ENCODE results near the gene PLPP7. TPM values are rescaled to one million over a fixed set of nuclear protein-coding genes. Genes with fewer than 3 reads are reported as not detected.

The PLPP7 gene
- total RNA-seq, 2 experiments from 2014 or later = 0.14 to 0.30 TPM

- no peaks in the 10 kb centered on the region for H3K9me3 Mint-ChIP-seq (ENCODE audit: low read depth)
These were observed 7.3 kb upstream of the PLPP7 start for GRCh38 chr9:131282175-131282574.

GRCh38 chr9:131282688-131283422, 6.7 kb upstream of the PLPP7 start:
- intact Hi-C loops (cut with DNase I, micrococcal nuclease) = no loop called here
- peak; percentile 40 for DNase-seq
- Mint-ChIP-seq H3K4me1 (peaks cover 22% of the 10 kb centered on the region), H3K4me3 (no peak overlapping the region), H3K27me3 (peaks cover 7% of the 10 kb centered on the region), H3K27ac (no peak overlapping the region), H3K36me3 (ENCODE audit: low read depth) (no peaks in the 10 kb centered on the region), H3K9me3 (ENCODE audit: low read depth) (no peaks in the 10 kb centered on the region)
- POLR2A ChIA-PET = interaction anchor here (0.6 kb wide), 1 partner anchor 58 kb away, joined by 3 read pairs; no protein-coding TSS in a partner anchor
- ATAC-seq = no peak
- CTCF ChIA-PET = interaction anchor here (0.6 kb wide), 1 partner anchor 155 kb away, joined by 3 read pairs; no protein-coding TSS in a partner anchor

More at GRCh38 chr9:131282175-131282574, 7.3 kb upstream of the PLPP7 start:
- intact Hi-C loops (cut with DNase I, micrococcal nuclease) = no loop called here
- ATAC-seq = no peak
- DNase-seq = no peak
- ChIA-PET CTCF (no interaction called here), POLR2A (no interaction called here)
- Mint-ChIP-seq H3K4me1 (peaks cover 22% of the 10 kb centered on the region), H3K4me3 (peak overlapping the region; percentile 5), H3K27me3 (peaks cover 7% of the 10 kb centered on the region), H3K27ac (no peak overlapping the region), H3K36me3 (ENCODE audit: low read depth) (no peaks in the 10 kb centered on the region)

GRCh38 chr9:131284856-131285255, 4.7 kb upstream of the PLPP7 start:
- H3K4me3 Mint-ChIP-seq = no peak overlapping the region
- peaks cover 9% of the 10 kb centered on the region for H3K4me1 Mint-ChIP-seq
- POLR2A ChIA-PET = no interaction called here
- peaks cover 7% of the 10 kb centered on the region for H3K27me3 Mint-ChIP-seq
- no peak for ATAC-seq
- H3K36me3 Mint-ChIP-seq (ENCODE audit: low read depth) = no peaks in the 10 kb centered on the region
- intact Hi-C loops (cut with DNase I, micrococcal nuclease) = no loop called here
- no peaks in the 10 kb centered on the region for H3K9me3 Mint-ChIP-seq (ENCODE audit: low read depth)
- DNase-seq = no peak
- CTCF ChIA-PET = interaction anchor here (0.6 to 0.8 kb wide), 2 partner anchors 13 to 51 kb away, joined by 3 to 4 read pairs; no protein-coding TSS in a partner anchor
- no peak overlapping the region for H3K27ac Mint-ChIP-seq

DNA sequence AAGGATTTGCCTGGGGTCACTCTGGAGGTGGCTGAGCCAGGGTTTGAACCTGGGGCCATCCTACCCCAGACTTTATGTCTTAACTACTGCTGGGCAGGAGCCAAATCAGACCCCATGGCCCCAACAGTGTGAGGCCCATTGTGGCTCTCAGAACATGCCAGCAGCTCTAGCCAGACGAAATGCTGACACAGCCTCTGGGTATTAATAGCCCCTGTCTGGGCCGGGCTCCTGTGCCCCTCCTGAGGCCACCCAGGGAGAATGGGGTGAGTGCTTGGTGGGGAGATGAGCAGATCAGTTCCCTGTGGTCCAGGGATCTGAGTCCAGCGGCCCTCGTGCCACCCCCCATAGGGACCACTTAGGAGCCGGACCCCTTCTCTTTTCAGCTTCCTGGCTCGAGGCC, 2.2 kb upstream of the PLPP7 start:
- Mint-ChIP-seq H3K4me3 (no peak overlapping the region), H3K9me3 (ENCODE audit: low read depth) (no peaks in the 10 kb centered on the region), H3K27me3 (peaks cover under 1% of the 10 kb centered on the region), H3K27ac (no peak overlapping the region), H3K36me3 (ENCODE audit: low read depth) (no peaks in the 10 kb centered on the region), H3K4me1 (peaks cover under 1% of the 10 kb centered on the region)
- ATAC-seq = no peak
- CTCF ChIA-PET = interaction anchor here (0.9 kb wide), 1 partner anchor 35 kb away, joined by 3 read pairs; no protein-coding TSS in a partner anchor
- no peak for DNase-seq
- intact Hi-C loops (cut with DNase I, micrococcal nuclease) = no loop called here
- POLR2A ChIA-PET = no interaction called here

DNA sequence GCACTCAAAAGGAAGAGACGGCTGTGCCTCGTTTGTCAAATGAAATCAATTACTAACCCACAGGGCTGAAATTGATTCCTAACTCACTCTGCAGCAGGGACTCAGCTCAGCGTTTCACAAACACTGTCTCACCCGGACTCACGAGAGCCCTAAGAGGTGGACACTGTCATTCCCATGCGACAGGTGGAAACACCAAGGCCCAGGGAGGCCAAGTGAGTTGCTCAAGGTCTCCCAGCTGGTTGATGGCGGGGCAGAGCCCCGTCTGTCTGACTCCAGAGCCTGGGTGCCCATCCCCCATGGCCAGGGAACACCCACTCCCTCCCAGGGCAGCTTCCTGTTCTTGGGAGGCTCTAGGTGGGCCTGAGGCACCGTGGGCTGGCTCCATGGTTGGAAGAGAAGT, 1.3 kb upstream of the PLPP7 start:
- Mint-ChIP-seq H3K4me3 (no peak overlapping the region), H3K9me3 (ENCODE audit: low read depth) (no peaks in the 10 kb centered on the region), H3K27ac (no peak overlapping the region), H3K4me1 (no peaks in the 10 kb centered on the region), H3K27me3 (no peaks in the 10 kb centered on the region), H3K36me3 (ENCODE audit: low read depth) (no peaks in the 10 kb centered on the region)
- ATAC-seq = no peak
- no peak for DNase-seq
- ChIA-PET CTCF (interaction anchor here (0.9 to 2.3 kb wide), 3 partner anchors 15 to 49 kb away, joined by 3 to 8 read pairs (median 5); no protein-coding TSS in a partner anchor), POLR2A (no interaction called here)
- intact Hi-C loops (cut with DNase I, micrococcal nuclease) = no loop called here

DNA sequence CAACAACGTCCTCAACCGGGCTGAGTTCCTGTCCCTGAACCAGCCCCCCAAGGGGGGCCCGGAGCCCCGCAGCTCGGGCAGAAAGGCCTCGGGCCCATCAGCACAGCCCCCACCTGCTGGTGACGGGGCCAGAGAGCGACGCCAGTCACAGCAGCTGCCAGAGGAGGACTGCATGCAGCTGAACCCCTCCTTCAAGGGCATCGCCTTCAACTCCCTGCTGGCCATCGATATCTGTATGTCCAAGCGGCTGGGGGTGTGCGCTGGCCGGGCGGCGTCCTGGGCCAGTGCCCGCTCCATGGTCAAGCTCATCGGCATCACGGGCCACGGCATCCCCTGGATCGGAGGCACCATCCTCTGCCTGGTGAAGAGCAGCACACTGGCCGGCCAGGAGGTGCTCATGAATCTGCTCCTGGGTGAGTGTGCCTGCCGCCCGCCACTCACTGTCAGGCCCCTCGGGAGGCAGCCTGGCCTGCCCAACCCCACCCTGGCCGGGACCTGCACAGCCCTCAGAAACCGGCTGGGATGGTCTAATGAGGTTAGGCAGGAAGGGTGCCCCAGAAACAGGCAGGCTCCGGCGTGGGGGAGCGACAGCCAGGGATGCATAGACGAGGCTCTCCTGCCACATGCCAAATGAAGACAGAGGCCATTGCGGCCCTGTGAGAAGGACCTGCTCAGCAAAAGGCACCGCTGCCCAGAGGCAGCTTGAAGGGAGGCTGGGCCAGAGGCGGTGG, 678 bp downstream of the PLPP7 start:
- Mint-ChIP-seq H3K9me3 (ENCODE audit: low read depth) (no peaks in the 10 kb centered on the region), H3K27me3 (no peaks in the 10 kb centered on the region), H3K27ac (no peak overlapping the region), H3K4me3 (no peak overlapping the region), H3K36me3 (ENCODE audit: low read depth) (no peaks in the 10 kb centered on the region), H3K4me1 (no peaks in the 10 kb centered on the region)
- ATAC-seq (no peak), DNase-seq (no peak)
- POLR2A ChIA-PET = interaction anchor here (0.6 kb wide), 1 partner anchor 17 kb away, joined by 6 read pairs; no protein-coding TSS in a partner anchor
- CTCF ChIA-PET = interaction anchor here (0.6 to 2.3 kb wide), 2 partner anchors 47 to 247 kb away, joined by 3 to 8 read pairs; no protein-coding TSS in a partner anchor
- intact Hi-C loops (cut with DNase I, micrococcal nuclease) = no loop called here

DNA sequence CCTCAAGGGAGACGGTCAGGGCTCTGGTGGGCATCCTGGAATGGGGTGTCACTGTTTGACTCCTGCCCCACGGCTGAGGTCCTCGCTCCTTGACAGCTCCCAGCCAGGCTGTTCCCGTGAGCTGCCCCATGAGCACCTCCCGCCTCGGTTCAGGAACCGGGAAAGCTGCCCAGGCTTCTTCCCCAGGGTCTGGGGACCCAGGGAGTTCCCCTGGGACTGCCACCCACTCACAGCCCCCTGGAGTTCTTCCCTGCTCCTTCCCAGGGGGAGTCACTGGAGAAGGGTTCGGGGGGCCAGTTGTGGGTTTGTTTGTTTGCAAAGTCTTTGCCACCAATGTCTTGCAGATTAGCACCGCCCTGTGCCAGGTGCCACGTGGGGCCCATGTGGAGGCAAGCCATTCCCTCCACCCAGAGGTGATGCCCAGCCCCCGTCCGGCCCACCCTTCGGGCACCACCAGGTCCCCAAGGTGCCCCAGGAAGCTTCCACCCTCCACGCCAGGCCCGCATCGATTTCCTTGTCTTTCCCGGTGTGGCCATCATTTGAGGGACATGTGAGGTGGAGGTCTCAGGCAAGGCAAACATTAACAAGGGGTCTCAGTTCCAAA, 1.3 kb downstream of the PLPP7 start:
- Mint-ChIP-seq H3K4me1 (no peaks in the 10 kb centered on the region), H3K27ac (no peak overlapping the region), H3K9me3 (ENCODE audit: low read depth) (no peaks in the 10 kb centered on the region), H3K36me3 (ENCODE audit: low read depth) (no peaks in the 10 kb centered on the region), H3K27me3 (no peaks in the 10 kb centered on the region), H3K4me3 (no peak overlapping the region)
- intact Hi-C loops (cut with DNase I, micrococcal nuclease) = no loop called here
- DNase-seq (no peak), ATAC-seq (no peak)
- ChIA-PET POLR2A (no interaction called here), CTCF (interaction anchor here (0.6 kb wide), 1 partner anchor 8 kb away, joined by 3 read pairs; no protein-coding TSS in a partner anchor)

DNA sequence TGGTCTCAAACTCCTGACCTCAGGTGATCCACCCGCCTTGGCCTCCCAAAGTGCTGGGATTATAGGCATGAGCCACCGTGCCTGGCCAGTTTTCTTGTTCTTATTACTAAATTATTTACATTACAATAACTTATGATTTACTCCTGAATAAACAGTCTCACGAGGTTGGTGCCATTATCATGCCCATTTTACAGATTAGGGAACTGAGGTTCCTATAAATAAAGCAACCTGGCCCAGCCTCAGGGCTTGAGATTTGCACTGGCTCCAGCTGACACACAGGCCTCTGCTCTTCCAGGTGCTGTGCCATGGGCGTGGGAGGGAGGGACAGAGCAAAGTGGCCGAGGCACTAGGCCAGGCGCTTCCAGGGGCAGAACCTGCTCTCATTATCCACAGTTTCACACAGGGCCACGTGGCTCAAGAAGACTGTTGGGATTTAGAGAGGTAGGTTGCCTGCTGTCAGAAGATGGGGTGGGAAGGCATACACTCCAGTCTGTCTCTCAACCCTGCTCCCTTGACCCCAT, 2.3 kb downstream of the PLPP7 start:
- no peaks in the 10 kb centered on the region for H3K36me3 Mint-ChIP-seq (ENCODE audit: low read depth)
- H3K27ac Mint-ChIP-seq = no peak overlapping the region
- H3K9me3 Mint-ChIP-seq (ENCODE audit: low read depth) = no peaks in the 10 kb centered on the region
- DNase-seq = no peak
- ChIA-PET POLR2A (no interaction called here), CTCF (interaction anchor here (0.9 to 1.5 kb wide), 3 partner anchors 9 to 58 kb away, joined by 3 to 5 read pairs (median 4); no protein-coding TSS in a partner anchor)
- H3K4me3 Mint-ChIP-seq = no peak overlapping the region
- ATAC-seq = no peak
- no peaks in the 10 kb centered on the region for H3K27me3 Mint-ChIP-seq
- H3K4me1 Mint-ChIP-seq = no peaks in the 10 kb centered on the region
- intact Hi-C loops (cut with DNase I, micrococcal nuclease) = no loop called here

DNA sequence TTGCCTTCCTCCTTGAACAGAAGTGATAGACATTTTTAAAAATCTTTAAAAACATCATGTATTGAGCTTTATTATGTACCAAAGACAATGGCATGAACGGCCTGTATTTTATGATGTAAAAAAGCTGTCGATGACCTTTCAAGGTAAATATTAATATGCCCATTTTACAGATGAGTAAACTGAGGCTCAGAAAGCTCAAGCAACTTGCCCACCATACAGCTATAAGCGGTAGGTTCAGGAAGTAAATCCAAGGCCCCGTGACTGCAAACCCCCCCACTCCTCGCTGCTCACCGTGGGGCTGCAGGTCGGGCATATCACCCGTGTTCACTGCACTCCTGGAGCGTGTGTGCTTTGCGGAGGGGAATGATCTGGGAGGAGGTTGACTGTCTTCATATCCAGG, 3.4 kb downstream of the PLPP7 start:
- ATAC-seq = no peak
- Mint-ChIP-seq H3K4me1 (no peaks in the 10 kb centered on the region), H3K9me3 (ENCODE audit: low read depth) (no peaks in the 10 kb centered on the region), H3K27me3 (no peaks in the 10 kb centered on the region), H3K4me3 (no peak overlapping the region), H3K27ac (no peak overlapping the region), H3K36me3 (ENCODE audit: low read depth) (no peaks in the 10 kb centered on the region)
- ChIA-PET CTCF (interaction anchor here (0.7 to 1.5 kb wide), 3 partner anchors 19 to 57 kb away, joined by 3 to 5 read pairs (median 4); no protein-coding TSS in a partner anchor), POLR2A (no interaction called here)
- intact Hi-C loops (cut with DNase I, micrococcal nuclease) = no loop called here
- DNase-seq = no peak

- ATAC-seq = no peak
- Mint-ChIP-seq H3K27ac (no peak overlapping the region), H3K4me1 (no peaks in the 10 kb centered on the region), H3K27me3 (no peaks in the 10 kb centered on the region), H3K4me3 (no peak overlapping the region), H3K36me3 (ENCODE audit: low read depth) (no peaks in the 10 kb centered on the region), H3K9me3 (ENCODE audit: low read depth) (no peaks in the 10 kb centered on the region)
- DNase-seq = no peak
- POLR2A ChIA-PET = no interaction called here
- CTCF ChIA-PET = interaction anchor here (0.6 kb wide), 1 partner anchor 1108 kb away, joined by 4 read pairs; no protein-coding TSS in a partner anchor
- intact Hi-C loops (cut with DNase I, micrococcal nuclease) = no loop called here
These were observed 6.9 kb downstream of the PLPP7 start for GRCh38 chr9:131296460-131296859.

DNA sequence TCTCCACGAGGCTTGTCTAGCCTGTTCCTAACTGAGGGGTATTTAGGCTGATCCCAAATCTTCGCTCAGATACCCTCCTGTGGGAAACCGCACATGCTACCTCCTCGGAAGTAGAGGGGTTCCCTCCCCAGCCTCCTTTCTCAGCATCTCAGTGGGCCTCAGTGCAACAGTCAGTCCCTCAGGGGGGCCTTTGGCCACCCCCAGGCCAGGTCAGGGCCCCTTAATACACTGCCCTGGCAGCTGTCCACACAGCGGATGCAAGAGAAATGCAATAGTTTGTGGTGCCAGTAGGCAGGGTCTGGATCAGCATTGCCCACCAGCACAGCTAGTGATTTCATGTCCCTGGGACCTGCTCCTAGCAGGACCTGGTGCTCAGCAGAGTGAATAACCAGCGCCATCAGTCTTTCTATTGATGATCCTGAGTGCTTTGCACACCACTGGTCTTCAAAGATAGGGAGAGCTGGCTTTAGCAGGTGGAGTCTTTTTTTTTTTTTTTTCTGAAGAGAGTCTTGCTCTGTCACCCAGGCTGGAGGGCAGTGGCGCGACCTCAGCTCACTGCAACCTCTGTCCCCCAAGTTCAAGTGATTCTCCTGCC, 7.5 kb downstream of the PLPP7 start:
- no peak overlapping the region for H3K4me3 Mint-ChIP-seq
- H3K27ac Mint-ChIP-seq = no peak overlapping the region
- no peak for DNase-seq
- ChIA-PET POLR2A (no interaction called here), CTCF (interaction anchor here (0.7 to 0.9 kb wide), 2 partner anchors 13 to 29 kb away, joined by 3 to 4 read pairs; no protein-coding TSS in a partner anchor)
- ATAC-seq = no peak
- H3K9me3 Mint-ChIP-seq (ENCODE audit: low read depth) = no peaks in the 10 kb centered on the region
- no peaks in the 10 kb centered on the region for H3K27me3 Mint-ChIP-seq
- intact Hi-C loops (cut with DNase I, micrococcal nuclease) = no loop called here
- no peaks in the 10 kb centered on the region for H3K36me3 Mint-ChIP-seq (ENCODE audit: low read depth)
- H3K4me1 Mint-ChIP-seq = no peaks in the 10 kb centered on the region

All from activated CD4-positive, alpha-beta T cell treated with anti-CD3 and anti-CD28 coated beads for 36 hours (primary cell).